Measurements from ENCODE around the gene ZNF302.

ZNF302 gene

DNA sequence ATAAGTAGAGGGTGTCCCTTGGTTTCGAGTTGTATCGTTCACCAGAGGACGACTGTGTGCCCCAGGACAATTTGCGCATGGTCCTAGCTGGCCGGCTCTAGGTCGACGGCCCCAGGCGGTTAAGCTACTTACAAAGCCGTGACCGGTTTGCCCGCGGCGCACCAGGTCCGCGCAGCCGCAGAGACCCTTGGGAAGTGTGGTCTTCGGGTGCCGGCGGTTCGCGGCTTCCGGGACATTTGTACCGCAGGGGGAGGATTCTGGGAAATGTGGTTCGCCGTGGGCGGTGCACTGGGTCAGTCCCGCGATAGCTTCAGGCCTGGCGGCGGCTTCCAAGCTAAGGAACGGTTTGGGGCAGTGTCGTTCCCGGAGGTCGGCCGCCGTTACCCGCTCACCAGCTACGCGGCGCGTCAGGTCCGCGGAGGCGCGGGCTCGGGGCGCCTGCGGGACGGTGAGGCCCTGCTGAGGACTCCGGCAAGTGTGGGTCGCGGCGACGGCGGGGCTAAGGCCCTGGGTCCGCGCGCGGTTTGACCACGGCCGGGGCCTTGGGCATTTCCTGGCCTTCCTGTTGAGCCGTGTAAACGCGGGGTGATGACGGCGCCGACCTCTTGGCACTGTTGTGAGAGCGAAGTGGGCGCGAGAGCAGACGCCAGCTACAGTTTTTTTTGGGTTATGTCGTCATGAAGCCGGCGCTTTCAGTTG, at the start of gene ZNF302:
TSS of gene ZNF302 (plus strand) at position 293 of the 699 bp plus-strand sequence. CDS start 1,127 bp downstream, outside the sequence.
- Histone ChIP-seq H3K4me3 (ENCODE audit: low read length) (peak within 1 kb of the TSS; percentile 70), H3K27me3 (ENCODE audit: insufficient read depth, low read length) (no peaks in the 10 kb centered on the region), H3K9me3 (ENCODE audit: low read length) (peaks cover 24% of the 10 kb centered on the region), H2AFZ (ENCODE audit: low read depth, low read length) (peak within 1 kb of the TSS; percentile 71), H3K4me1 (ENCODE audit: insufficient read depth, low read length) (peaks cover 13% of the 10 kb centered on the region), H3K36me3 (ENCODE audit: insufficient read depth, low read length) (peaks cover 32% of the 10 kb centered on the region)

DNA sequence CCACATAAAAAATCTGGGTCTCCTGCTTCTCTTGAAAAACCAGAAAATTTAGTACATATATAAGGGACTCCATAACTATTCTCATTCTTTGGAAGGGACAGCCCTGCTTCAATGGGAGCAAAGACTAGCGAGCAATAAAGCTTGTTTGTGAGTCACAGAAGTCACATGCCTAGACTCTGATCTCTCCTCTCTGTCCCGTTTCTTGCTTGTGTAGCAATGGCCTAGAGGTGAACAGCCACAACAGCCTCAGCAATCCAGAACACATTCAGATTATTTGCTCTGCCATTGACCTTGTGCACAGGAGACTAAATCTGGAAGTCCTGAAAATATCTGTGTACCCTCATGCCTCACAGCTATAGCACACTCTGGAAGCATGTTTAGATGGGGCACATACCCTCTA, 43.7 kb upstream of the ZNF302 start:
- H3K9me3 ChIP-seq (ENCODE audit: low read length) = peaks cover 3% of the 10 kb centered on the region
- H3K27me3 ChIP-seq (ENCODE audit: insufficient read depth, low read length) = no peaks in the 10 kb centered on the region
- H3K4me1 ChIP-seq (ENCODE audit: insufficient read depth, low read length) = no peaks in the 10 kb centered on the region
- no peaks in the 10 kb centered on the region for H3K36me3 ChIP-seq (ENCODE audit: insufficient read depth, low read length)
- no peak overlapping the region for H3K4me3 ChIP-seq (ENCODE audit: low read length)
- no peak overlapping the region for H2AFZ ChIP-seq (ENCODE audit: low read depth, low read length)

DNA sequence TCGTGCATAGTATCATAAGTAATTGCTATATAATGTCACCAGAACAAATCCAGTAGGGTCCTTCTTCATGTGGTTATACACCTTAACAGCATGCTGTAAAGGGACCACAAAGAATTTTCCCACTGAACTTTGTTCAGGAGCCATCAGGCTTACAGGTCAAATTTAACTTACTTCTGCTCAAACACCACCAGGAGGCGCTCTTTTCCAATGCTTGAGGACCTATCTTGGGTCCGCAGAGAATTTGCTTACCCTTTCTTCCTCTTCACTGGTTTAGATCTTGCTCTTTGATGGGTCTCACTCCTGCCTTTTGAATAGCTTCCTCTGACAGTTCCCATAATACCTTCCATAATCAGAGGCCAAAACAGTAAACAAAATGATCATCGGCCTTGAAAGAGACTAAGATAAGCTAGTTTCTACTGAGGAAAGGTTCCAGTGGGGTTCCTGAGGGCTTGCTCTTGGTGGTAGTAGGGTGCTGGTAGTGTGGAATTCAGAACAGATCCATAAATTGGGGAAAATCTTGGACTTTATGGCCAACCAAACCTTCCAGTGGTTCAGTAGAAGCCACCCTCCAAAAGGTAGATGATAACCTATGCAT, 37.9 kb upstream of the ZNF302 start:
- Histone ChIP-seq H3K4me3 (ENCODE audit: low read length) (no peak overlapping the region), H3K27me3 (ENCODE audit: insufficient read depth, low read length) (no peaks in the 10 kb centered on the region), H2AFZ (ENCODE audit: low read depth, low read length) (no peak overlapping the region), H3K36me3 (ENCODE audit: insufficient read depth, low read length) (no peaks in the 10 kb centered on the region), H3K4me1 (ENCODE audit: insufficient read depth, low read length) (no peaks in the 10 kb centered on the region), H3K9me3 (ENCODE audit: low read length) (peaks cover 3% of the 10 kb centered on the region)

DNA sequence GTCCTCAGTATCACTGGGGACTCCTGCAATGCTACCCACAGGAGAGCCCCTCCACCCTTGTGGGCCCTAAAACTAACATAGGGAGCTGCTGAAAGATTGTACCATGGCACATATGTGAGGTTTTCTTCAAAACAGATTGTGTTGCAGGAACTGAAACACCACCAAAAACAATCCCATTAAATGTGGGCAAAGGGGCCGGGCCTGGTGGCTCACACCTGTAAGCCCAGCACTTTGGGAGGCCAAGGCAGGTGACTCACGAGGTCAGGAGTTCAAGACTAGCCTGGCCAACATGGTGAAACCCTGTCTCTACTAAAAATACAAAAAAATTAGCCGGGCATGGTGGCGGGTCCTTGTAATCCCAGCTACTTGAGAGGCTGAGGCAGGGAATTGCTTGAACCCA, 35.2 kb upstream of the ZNF302 start:
- no peaks in the 10 kb centered on the region for H3K9me3 ChIP-seq (ENCODE audit: low read length)
- H3K36me3 ChIP-seq (ENCODE audit: insufficient read depth, low read length) = no peaks in the 10 kb centered on the region
- no peak overlapping the region for H2AFZ ChIP-seq (ENCODE audit: low read depth, low read length)
- no peak overlapping the region for H3K4me3 ChIP-seq (ENCODE audit: low read length)
- no peaks in the 10 kb centered on the region for H3K27me3 ChIP-seq (ENCODE audit: insufficient read depth, low read length)
- no peaks in the 10 kb centered on the region for H3K4me1 ChIP-seq (ENCODE audit: insufficient read depth, low read length)

DNA sequence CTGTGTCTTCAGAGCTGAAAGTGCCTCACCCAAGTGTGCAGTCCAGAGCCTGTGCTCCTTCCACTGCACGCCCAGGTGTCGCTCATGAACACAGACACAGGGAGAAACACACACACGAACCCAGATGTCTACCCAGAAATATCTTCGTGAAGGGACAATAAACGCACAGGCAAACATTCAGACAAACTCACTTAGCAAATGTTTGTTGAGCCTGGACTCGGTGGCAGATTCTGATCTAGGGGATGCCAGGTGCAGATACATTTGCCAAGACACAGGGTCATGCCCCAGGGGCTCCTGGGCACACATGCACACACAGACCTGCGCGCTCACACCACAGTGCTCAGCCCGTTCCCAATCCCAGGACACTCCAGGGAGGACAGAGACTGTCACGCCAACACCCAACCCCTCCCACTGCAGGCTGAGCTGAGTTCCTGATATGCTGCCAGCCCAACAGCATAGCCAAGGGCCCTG, 32.5 kb upstream of the ZNF302 start:
- no peak overlapping the region for H2AFZ ChIP-seq (ENCODE audit: low read depth, low read length)
- H3K27me3 ChIP-seq (ENCODE audit: insufficient read depth, low read length) = no peaks in the 10 kb centered on the region
- no peaks in the 10 kb centered on the region for H3K9me3 ChIP-seq (ENCODE audit: low read length)
- H3K36me3 ChIP-seq (ENCODE audit: insufficient read depth, low read length) = no peaks in the 10 kb centered on the region
- no peak overlapping the region for H3K4me3 ChIP-seq (ENCODE audit: low read length)
- H3K4me1 ChIP-seq (ENCODE audit: insufficient read depth, low read length) = no peaks in the 10 kb centered on the region

DNA sequence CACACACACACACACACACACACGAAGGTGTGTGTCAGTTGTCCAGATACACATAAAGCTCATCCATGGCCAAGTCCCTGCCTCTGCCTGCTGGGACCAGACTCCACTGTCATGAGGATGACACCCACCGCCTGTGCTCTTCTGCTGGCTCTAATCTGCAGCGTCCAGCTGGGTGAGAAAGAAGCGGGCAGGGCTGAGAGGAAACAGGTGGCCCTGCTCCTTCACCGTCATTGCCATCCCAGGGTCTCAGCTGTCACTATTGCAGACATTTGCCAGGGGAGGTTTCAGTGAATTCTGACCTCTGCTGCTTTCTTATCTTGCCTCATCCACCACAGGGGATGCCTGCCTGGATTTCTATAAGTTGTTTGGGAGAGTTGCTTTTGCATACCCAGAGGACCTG, 31.9 kb upstream of the ZNF302 start:
- Histone ChIP-seq H2AFZ (ENCODE audit: low read depth, low read length) (no peak overlapping the region), H3K9me3 (ENCODE audit: low read length) (no peaks in the 10 kb centered on the region), H3K4me1 (ENCODE audit: insufficient read depth, low read length) (no peaks in the 10 kb centered on the region), H3K36me3 (ENCODE audit: insufficient read depth, low read length) (no peaks in the 10 kb centered on the region), H3K4me3 (ENCODE audit: low read length) (no peak overlapping the region), H3K27me3 (ENCODE audit: insufficient read depth, low read length) (no peaks in the 10 kb centered on the region)

DNA sequence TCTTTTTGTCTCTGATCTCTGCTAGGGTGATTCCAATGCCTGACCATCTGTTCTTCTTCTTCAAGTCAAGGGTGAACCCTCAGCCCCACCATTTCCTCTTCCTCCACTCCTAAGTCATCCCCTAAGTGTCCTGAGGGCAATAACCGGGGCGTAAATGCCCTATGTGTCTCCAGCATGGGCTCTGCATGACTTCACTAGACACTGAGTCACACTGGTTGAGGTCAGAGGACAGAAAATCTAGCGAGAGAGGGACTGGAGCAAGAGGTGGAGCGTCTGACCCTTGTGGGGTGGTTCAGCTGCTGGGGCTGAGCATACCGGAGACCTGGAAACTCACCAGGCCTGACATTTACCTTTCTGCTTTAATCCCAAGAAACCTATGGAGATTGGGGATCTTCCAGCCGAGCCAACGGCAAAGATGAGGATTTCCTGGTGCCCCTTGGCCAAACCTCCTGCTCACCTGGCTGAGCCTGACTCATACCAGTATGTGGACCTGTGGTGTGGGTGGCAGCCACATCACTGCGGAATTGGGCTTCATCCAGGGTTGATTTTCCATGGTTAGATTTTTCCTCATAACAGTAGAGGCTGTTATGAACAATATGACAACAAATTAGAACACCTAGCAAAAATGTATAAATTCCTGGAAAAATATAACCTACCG, 27.5 kb upstream of the ZNF302 start:
- Histone ChIP-seq H2AFZ (ENCODE audit: low read depth, low read length) (no peak overlapping the region), H3K9me3 (ENCODE audit: low read length) (peaks cover 2% of the 10 kb centered on the region), H3K27me3 (ENCODE audit: insufficient read depth, low read length) (no peaks in the 10 kb centered on the region), H3K36me3 (ENCODE audit: insufficient read depth, low read length) (no peaks in the 10 kb centered on the region), H3K4me3 (ENCODE audit: low read length) (no peak overlapping the region), H3K4me1 (ENCODE audit: insufficient read depth, low read length) (no peaks in the 10 kb centered on the region)

DNA sequence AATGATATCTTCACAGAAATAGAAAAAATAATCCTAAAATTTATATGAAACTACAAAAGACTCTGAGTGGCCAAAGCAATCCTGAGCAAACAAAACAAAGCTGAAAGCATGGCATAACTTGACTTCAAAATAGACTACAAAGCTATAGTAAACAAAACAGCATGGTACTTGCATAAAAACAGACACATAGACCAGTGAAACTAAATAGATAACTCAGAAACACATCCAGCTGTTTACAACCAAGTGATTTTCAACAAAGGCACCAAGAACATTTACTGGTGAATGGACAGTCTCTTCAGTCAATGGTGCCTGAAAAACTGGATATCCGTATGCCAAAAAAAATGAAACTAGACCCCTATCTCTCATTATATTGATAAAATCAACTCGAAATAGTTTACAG, 25.7 kb upstream of the ZNF302 start:
- H3K9me3 ChIP-seq (ENCODE audit: low read length) = peaks cover 2% of the 10 kb centered on the region
- no peaks in the 10 kb centered on the region for H3K27me3 ChIP-seq (ENCODE audit: insufficient read depth, low read length)
- H3K4me3 ChIP-seq (ENCODE audit: low read length) = no peak overlapping the region
- H3K4me1 ChIP-seq (ENCODE audit: insufficient read depth, low read length) = no peaks in the 10 kb centered on the region
- no peaks in the 10 kb centered on the region for H3K36me3 ChIP-seq (ENCODE audit: insufficient read depth, low read length)
- H2AFZ ChIP-seq (ENCODE audit: low read depth, low read length) = no peak overlapping the region

DNA sequence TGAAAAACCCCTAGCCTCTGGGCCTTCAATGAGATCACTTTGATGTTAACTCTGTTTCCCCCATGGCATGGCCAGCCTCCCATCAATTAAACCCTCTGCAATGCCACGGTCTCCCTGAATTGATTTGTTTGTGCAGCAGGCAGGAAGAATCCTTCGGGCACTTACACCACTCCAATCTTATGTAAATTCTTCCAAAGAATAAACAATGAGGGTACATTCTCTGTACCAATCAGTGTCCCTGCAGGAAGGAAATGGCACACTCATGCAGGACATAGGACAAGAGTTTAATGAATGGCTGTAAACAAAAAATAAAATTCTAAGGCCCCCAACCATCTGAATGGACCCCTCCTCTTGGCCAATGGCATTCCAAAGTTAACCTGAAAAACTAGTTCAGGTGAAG, 22.7 kb upstream of the ZNF302 start:
- H2AFZ ChIP-seq (ENCODE audit: low read depth, low read length) = no peak overlapping the region
- H3K36me3 ChIP-seq (ENCODE audit: insufficient read depth, low read length) = no peaks in the 10 kb centered on the region
- H3K27me3 ChIP-seq (ENCODE audit: insufficient read depth, low read length) = no peaks in the 10 kb centered on the region

DNA sequence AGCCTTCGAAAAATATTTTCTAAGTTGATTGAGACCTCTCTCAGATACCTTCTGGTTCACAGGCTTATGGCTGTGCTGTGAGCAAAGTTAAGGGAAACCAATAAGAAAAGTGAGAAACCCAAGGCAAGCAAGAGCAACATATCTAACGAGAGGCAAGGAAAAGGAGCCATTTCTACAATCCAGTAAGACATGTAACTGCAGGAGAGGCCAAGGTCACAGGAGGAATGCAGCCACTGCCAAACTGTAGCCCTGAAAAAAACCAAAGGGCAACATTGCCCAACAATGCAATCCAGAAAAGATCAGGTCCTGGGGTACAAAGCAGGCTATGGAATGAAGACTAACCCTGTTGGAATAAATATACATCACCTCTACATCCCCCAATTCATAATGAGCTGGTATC, 21.8 kb upstream of the ZNF302 start:
- no peak overlapping the region for H2AFZ ChIP-seq (ENCODE audit: low read depth, low read length)
- H3K36me3 ChIP-seq (ENCODE audit: insufficient read depth, low read length) = no peaks in the 10 kb centered on the region
- H3K4me3 ChIP-seq (ENCODE audit: low read length) = no peak overlapping the region
- H3K9me3 ChIP-seq (ENCODE audit: low read length) = peaks cover 2% of the 10 kb centered on the region
- no peaks in the 10 kb centered on the region for H3K4me1 ChIP-seq (ENCODE audit: insufficient read depth, low read length)
- no peaks in the 10 kb centered on the region for H3K27me3 ChIP-seq (ENCODE audit: insufficient read depth, low read length)

More for the DNA sequence above, 22.7 kb upstream of the ZNF302 start:
- Histone ChIP-seq H3K4me3 (ENCODE audit: low read length) (no peak overlapping the region), H3K4me1 (ENCODE audit: insufficient read depth, low read length) (no peaks in the 10 kb centered on the region), H3K9me3 (ENCODE audit: low read length) (peaks cover 2% of the 10 kb centered on the region)

DNA sequence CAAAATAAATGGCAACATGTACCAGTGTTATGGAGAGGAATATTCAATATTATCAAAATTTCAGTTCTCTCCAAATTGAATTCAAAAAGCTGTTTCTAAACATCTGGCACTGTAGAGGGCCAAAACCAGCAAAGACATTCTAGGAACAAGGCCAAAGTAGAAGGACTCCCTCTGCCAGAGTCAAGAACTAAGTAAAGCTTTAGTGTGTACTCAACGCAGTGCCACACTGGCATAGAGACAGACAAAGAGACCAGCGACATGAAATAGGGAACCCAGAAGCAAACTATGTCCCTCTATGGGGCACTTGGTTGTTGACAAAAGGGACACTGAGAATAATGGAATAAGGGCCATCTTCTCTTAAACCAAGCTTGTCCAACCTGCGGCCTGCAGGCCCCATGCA, 16.1 kb upstream of the ZNF302 start:
- Histone ChIP-seq H3K4me1 (ENCODE audit: insufficient read depth, low read length) (no peaks in the 10 kb centered on the region), H3K4me3 (ENCODE audit: low read length) (no peak overlapping the region), H3K36me3 (ENCODE audit: insufficient read depth, low read length) (no peaks in the 10 kb centered on the region)

DNA sequence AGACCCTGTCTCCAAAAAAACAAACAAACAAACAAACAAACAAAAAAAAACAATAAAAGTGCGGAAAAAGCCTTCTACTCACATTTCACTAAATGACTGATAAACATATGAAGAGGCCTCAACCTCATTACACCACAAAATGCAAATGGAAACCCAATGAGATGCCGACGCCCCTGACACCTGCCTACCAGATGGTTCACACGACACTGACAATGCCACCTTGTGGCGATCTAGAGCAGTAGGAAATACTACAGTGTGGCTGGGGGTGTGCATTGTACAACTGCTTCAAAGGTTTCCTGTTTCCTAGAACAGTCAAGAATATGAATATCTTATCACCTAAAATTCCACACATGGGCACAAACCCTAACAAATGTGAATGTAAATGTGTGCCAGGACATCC, 14.6 kb upstream of the ZNF302 start:
- no peak overlapping the region for H2AFZ ChIP-seq (ENCODE audit: low read depth, low read length)
- H3K27me3 ChIP-seq (ENCODE audit: insufficient read depth, low read length) = no peaks in the 10 kb centered on the region
- no peaks in the 10 kb centered on the region for H3K36me3 ChIP-seq (ENCODE audit: insufficient read depth, low read length)
- no peaks in the 10 kb centered on the region for H3K4me1 ChIP-seq (ENCODE audit: insufficient read depth, low read length)
- H3K9me3 ChIP-seq (ENCODE audit: low read length) = no peaks in the 10 kb centered on the region
- H3K4me3 ChIP-seq (ENCODE audit: low read length) = no peak overlapping the region

More for the DNA sequence above, 16.1 kb upstream of the ZNF302 start:
- Histone ChIP-seq H3K9me3 (ENCODE audit: low read length) (no peaks in the 10 kb centered on the region), H2AFZ (ENCODE audit: low read depth, low read length) (no peak overlapping the region), H3K27me3 (ENCODE audit: insufficient read depth, low read length) (no peaks in the 10 kb centered on the region)

DNA sequence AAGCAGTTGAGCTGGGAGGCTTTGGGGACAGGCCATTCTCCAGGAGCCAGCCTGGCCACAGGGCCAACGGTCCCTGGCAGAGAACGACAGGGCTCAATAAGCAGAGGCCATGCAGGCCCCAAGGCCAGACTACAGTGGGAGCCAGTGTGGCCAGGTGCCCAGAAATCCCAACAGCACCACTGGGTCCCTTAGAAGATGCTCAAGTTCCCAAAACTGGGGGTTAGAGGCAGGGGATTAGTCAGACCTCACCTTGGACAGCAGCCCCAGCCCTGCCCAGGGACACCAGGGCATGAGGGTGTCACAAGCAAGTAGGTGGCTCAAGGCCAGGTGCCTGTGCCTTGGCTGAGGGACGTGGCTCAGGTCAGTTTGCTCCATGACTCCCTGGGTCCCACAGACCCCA, 13.3 kb upstream of the ZNF302 start:
- H2AFZ ChIP-seq (ENCODE audit: low read depth, low read length) = no peak overlapping the region
- H3K27me3 ChIP-seq (ENCODE audit: insufficient read depth, low read length) = no peaks in the 10 kb centered on the region
- no peaks in the 10 kb centered on the region for H3K36me3 ChIP-seq (ENCODE audit: insufficient read depth, low read length)
- H3K9me3 ChIP-seq (ENCODE audit: low read length) = no peaks in the 10 kb centered on the region
- H3K4me3 ChIP-seq (ENCODE audit: low read length) = no peak overlapping the region
- H3K4me1 ChIP-seq (ENCODE audit: insufficient read depth, low read length) = no peaks in the 10 kb centered on the region

Measured in neuron (in vitro differentiated cells).